Left ventricle myocardium inferior (tissue), 1 donor: ENCODE results near the gene ANK2. TPM values are rescaled to one million over a fixed set of nuclear protein-coding genes. Genes with fewer than 3 reads are reported as not detected.

ENCODE experiments used
- DNase-seq: peaks from one replicate; pipeline ENCODE4 v3.0.0-alpha.2; 2020
- H3K27ac ChIP-seq: fragments of 200-600 bp; replicated peaks from 2 replicates; pipeline ENCODE4 v1.8.0; 2021
- H3K27me3 ChIP-seq: fragments of 200-600 bp; 2 replicates; pipeline ENCODE4 v1.8.0; 2021; ENCODE audit warnings: low read depth
- H3K36me3 ChIP-seq: fragments of 200-600 bp; 2 replicates; pipeline ENCODE4 v1.8.0; 2021
- H3K4me1 ChIP-seq: fragments of 200-600 bp; 2 replicates; pipeline ENCODE4 v1.8.0; 2021
- H3K4me3 ChIP-seq: fragments of 200-600 bp; 2 replicates; pipeline ENCODE4 v1.8.0; 2021; ENCODE audit warnings: mild to moderate bottlenecking, moderate library complexity
- H3K9me3 ChIP-seq: fragments of 200-600 bp; replicated peaks from 2 replicates; pipeline ENCODE4 v1.8.0; 2021
- intact Hi-C: fragments of 100-400 bp; cut with micrococcal nuclease; formaldehyde crosslinking; loops from one replicate; pipeline ENCODE4 v1.11.0; 2022
- total RNA-seq: library from RNA; stranded (reverse); fragmentation: NEBNext Ultra II Directional; extraction: Animal tissue kit (Norgen Biotek cat#: 25700); gene quantifications from one replicate; pipeline ENCODE4 v1.2.1, GENCODE V29; 2021
- TF ChIP-seq, protein P1 (sequence below): fragments of 200-600 bp; IDR thresholded peaks from 2 replicates; pipeline ENCODE4 v1.8.0; 2021; ENCODE audit warnings: antibody characterized with exemption, mild to moderate bottlenecking, borderline replicate concordance
- donor health status: DM: no; HTN: yes; CAD: no; lungs with severe emphysema.

Gene ANK2
- total RNA-seq, 1 donor from 2014 or later, result 267 TPM

DNA sequence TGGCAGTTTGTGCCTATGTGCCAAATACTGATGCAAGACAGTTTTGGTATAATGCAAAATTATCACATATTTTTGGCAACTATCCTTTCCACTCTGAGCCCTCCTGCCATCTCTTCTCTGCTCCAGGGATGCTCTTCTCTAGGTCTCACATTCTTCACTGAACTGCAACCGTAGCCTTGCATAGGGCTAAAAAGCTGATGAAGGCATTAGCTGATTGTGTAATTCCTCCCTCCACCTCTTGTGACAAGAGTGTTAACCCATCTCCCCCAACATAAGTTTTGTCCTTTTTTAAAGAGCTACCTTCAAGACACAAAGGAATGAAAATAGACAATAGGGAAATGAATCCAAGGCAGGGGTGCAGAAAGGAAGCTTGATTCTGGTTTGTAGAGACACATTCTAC lies 33.1 kb upstream of the ANK2 start:
- no peaks in the 10 kb centered on the region for H3K36me3 ChIP-seq
- peaks cover 16% of the 10 kb centered on the region for H3K4me1 ChIP-seq
- TF ChIP-seq, protein P1, sequence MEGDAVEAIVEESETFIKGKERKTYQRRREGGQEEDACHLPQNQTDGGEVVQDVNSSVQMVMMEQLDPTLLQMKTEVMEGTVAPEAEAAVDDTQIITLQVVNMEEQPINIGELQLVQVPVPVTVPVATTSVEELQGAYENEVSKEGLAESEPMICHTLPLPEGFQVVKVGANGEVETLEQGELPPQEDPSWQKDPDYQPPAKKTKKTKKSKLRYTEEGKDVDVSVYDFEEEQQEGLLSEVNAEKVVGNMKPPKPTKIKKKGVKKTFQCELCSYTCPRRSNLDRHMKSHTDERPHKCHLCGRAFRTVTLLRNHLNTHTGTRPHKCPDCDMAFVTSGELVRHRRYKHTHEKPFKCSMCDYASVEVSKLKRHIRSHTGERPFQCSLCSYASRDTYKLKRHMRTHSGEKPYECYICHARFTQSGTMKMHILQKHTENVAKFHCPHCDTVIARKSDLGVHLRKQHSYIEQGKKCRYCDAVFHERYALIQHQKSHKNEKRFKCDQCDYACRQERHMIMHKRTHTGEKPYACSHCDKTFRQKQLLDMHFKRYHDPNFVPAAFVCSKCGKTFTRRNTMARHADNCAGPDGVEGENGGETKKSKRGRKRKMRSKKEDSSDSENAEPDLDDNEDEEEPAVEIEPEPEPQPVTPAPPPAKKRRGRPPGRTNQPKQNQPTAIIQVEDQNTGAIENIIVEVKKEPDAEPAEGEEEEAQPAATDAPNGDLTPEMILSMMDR, result no peak
- no peak for DNase-seq
- intact Hi-C loops, result no loop called here
- H3K9me3 ChIP-seq, result no peaks in the 10 kb centered on the region
- no peak overlapping the region for H3K4me3 ChIP-seq
- no peak overlapping the region for H3K27ac ChIP-seq
- no peaks in the 10 kb centered on the region for H3K27me3 ChIP-seq

GRCh38 chr4:113020966-113021365 lies 28.5 kb upstream of the ANK2 start:
- no peaks in the 10 kb centered on the region for H3K36me3 ChIP-seq
- no peak for DNase-seq
- H3K4me3 ChIP-seq, result no peak overlapping the region
- H3K4me1 ChIP-seq, result peaks cover 10% of the 10 kb centered on the region
- H3K27me3 ChIP-seq, result no peaks in the 10 kb centered on the region
- H3K27ac ChIP-seq, result no peak overlapping the region
- TF ChIP-seq, protein P1, result no peak
- no peaks in the 10 kb centered on the region for H3K9me3 ChIP-seq
- intact Hi-C loops, result no loop called here

DNA sequence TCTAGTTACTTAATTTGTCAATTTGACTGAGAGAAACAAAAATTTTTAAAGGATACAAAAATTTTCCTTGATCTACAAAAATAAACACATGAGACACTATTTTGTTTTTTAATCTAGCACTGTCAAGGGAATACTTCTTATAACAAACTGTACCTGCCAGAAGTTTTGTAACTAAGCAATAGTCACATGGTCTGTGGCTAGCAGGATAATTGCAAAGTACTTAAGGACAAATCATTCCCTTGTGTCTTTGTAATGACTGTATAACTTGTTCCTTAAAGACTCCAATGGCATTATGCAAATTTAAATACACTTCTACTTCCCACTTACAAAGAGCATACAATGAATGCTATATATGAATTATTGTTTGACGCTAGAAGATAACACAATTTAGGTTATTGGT lies 25.1 kb upstream of the ANK2 start:
- Histone ChIP-seq H3K9me3 (no peaks in the 10 kb centered on the region), H3K4me3 (no peak overlapping the region), H3K27ac (no peak overlapping the region), H3K36me3 (no peaks in the 10 kb centered on the region), H3K4me1 (peaks cover 10% of the 10 kb centered on the region), H3K27me3 (no peaks in the 10 kb centered on the region)
- TF ChIP-seq, protein P1, result no peak
- no peak for DNase-seq
- intact Hi-C loops, result no loop called here

DNA sequence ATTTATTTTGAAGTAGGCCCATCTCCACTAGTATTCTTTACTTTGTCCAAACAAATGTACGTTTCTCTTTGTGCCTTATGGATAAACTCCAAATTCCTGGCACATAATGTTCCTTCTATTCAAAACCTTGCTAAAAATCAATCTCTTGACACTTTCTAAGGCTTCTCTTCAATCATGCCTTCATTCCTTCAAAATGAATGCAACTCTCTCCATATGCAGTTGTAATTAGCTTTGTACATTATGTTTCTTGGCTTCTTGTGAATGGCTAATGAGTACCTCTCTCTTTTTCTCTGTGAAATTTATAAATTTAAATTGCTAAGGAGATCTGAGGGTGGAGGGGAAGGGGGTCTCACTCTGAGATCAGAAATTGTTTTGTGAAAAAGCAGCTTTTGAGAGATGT lies 24.0 kb upstream of the ANK2 start:
- Histone ChIP-seq H3K36me3 (no peaks in the 10 kb centered on the region), H3K9me3 (no peaks in the 10 kb centered on the region), H3K27ac (no peak overlapping the region), H3K4me1 (peaks cover 10% of the 10 kb centered on the region), H3K27me3 (no peaks in the 10 kb centered on the region), H3K4me3 (no peak overlapping the region)
- TF ChIP-seq, protein P1, result no peak
- intact Hi-C loops, result no loop called here
- no peak for DNase-seq

- Histone ChIP-seq H3K27ac (no peak overlapping the region), H3K4me1 (peaks cover 10% of the 10 kb centered on the region), H3K4me3 (no peak overlapping the region), H3K36me3 (no peaks in the 10 kb centered on the region), H3K9me3 (no peaks in the 10 kb centered on the region), H3K27me3 (no peaks in the 10 kb centered on the region)
- TF ChIP-seq, protein P1, result no peak
- intact Hi-C loops, result no loop called here
- no peak for DNase-seq
Observed at GRCh38 chr4:113026556-113026955, 22.9 kb upstream of the ANK2 start.

DNA sequence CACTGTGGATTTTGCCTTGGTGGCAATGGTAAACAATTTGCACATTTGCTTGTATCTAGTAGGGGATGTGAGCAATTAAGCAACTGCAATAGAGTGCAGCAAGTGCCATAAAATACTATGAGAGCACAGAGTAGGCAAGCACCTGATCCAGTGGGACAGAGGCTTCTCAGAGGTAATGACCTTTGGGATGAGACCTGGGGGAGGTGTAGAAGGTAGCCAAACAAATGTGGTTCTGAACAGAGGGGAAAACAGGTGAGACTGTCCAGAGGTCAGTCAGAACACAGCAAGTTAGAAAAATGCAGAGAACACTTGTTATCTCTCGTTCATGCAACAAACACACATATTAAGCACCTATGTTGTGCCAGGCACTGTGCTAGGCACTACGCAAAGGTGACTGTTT lies 21.4 kb upstream of the ANK2 start:
- intact Hi-C loops, result no loop called here
- H3K27ac ChIP-seq, result no peak overlapping the region
- H3K9me3 ChIP-seq, result no peaks in the 10 kb centered on the region
- peaks cover 10% of the 10 kb centered on the region for H3K4me1 ChIP-seq
- H3K27me3 ChIP-seq, result no peaks in the 10 kb centered on the region
- no peaks in the 10 kb centered on the region for H3K36me3 ChIP-seq
- H3K4me3 ChIP-seq, result no peak overlapping the region
- no peak for DNase-seq
- TF ChIP-seq, protein P1, result no peak
